NB4 (cell line): ENCODE data around the gene SCML1.

Experiments used
- CTCF ChIP-seq: IDR thresholded peaks from one replicate; pipeline ENCODE4 v1.5.1; 2012; ENCODE audit warnings: low read depth, low read length
- MYC ChIP-seq: IDR thresholded peaks from 2 replicates; pipeline ENCODE4 v1.6.1; 2011; ENCODE audit warnings: low read depth, low read length

DNA sequence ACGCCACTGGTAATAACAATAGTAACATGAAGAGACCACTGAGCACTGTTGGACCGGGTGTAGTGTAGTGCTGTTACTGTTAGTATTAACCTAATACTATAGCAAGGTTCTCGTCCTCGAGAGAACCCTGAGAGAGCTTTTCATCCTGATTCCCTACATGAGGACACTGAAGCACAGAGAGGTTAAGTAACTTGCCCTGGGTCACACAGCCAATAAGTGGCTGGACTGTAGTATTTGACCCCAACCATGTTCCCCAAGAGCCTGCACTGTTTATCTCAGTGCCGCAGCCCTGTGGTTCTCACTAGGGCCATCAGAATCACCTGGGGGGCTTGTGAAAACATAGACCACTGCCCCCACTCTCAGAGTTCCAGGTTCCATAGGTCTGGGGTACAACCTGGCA is 10.4 kb downstream of the SCML1 start:
- TF ChIP-seq CTCF (no peak), MYC (no peak)
